HG02885 (cell line): ENCODE data around the gene XRCC5.

ENCODE experiments used
- ATAC-seq: cut with Tn5 transposase; IDR thresholded peaks from one replicate; pipeline ENCODE4 v1.9.1; 2021; ENCODE audit warnings: mild to moderate bottlenecking; ENCODE audit not compliant: unreplicated experiment, poor library complexity

Gene XRCC5

DNA sequence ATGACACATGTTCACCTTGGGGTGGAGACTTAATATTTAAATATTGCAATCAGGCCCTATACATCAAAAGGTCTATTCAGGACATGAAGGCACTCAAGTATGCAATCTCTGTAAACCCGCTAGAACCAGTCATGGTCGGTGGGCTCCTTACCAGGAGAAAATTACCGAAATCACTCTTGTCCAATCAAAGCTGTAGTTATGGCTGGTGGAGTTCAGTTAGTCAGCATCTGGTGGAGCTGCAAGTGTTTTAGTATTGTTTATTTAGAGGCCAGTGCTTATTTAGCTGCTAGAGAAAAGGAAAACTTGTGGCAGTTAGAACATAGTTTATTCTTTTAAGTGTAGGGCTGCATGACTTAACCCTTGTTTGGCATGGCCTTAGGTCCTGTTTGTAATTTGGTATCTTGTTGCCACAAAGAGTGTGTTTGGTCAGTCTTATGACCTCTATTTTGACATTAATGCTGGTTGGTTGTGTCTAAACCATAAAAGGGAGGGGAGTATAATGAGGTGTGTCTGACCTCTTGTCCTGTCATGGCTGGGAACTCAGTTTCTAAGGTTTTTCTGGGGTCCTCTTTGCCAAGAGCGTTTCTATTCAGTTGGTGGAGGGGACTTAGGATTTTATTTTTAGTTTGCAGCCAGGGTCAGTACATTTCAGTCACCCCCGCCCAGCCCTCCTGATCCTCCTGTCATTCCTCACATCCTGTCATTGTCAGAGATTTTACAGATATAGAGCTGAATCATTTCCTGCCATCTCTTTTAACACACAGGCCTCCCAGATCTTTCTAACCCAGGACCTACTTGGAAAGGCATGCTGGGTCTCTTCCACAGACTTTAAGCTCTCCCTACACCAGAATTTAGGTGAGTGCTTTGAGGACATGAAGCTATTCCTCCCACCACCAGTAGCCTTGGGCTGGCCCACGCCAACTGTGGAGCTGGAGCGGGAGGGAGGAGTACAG, 108.1 kb downstream of the XRCC5 start:
- no peak for ATAC-seq

DNA sequence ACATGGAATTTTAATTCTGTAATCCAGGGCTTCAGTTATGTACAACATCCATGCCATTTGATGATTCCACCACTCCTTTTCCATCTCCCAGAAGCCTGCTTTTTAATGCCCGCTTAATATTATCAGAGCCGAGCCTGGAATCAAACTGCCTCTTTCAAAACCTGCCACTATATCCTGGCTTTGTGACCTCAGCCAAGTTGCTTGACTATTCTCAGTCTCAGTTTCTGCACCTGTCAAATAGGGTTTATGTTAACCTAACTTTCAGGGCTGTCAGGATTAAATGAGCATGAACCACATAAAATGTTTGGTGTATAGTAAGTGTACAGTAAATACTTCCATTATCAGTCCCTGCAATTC, 108.7 kb downstream of the XRCC5 start:
- ATAC-seq, result peak; percentile 34

DNA sequence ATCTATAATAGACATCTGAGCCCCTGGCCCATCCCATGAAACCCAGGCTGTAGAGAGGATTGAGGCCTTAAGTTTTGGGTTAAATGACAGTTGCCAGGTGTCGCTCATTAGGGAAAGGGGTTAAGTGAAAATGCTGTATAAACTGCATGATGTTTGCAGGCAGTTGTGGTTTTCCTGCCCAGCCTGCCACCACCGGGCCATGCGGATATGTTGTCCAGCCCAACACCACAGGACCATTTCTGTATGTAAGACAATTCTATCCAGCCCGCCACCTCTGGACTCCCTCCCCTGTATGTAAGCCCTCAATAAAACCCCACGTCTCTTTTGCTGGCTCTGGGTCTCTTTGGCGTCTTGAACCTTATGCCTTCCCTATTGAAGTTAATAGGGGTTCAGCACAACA, 110.7 kb downstream of the XRCC5 start:
- ATAC-seq, result no peak

GRCh38 chr2:216220976-216221375, 111.8 kb downstream of the XRCC5 start:
- ATAC-seq, result no peak

DNA sequence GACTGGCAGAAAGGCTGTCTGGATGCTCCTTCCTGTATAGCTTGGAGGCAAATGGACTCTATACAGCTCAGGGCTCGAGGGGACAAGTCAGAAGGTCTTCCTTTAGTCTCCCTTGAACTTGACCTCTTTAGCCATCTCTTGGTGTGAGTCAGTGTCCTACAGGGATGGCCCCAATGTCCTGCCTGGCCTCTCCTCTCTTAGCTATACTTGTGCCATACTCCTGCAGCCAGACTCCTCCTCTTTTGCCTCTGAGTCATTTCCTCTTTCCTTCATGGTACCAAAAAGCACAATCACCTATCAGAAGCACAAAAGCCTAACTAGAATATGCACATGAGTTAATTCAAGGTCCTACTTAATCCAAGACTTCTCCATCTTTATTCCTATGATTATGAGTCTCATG, 112.7 kb downstream of the XRCC5 start:
- ATAC-seq, result no peak

DNA sequence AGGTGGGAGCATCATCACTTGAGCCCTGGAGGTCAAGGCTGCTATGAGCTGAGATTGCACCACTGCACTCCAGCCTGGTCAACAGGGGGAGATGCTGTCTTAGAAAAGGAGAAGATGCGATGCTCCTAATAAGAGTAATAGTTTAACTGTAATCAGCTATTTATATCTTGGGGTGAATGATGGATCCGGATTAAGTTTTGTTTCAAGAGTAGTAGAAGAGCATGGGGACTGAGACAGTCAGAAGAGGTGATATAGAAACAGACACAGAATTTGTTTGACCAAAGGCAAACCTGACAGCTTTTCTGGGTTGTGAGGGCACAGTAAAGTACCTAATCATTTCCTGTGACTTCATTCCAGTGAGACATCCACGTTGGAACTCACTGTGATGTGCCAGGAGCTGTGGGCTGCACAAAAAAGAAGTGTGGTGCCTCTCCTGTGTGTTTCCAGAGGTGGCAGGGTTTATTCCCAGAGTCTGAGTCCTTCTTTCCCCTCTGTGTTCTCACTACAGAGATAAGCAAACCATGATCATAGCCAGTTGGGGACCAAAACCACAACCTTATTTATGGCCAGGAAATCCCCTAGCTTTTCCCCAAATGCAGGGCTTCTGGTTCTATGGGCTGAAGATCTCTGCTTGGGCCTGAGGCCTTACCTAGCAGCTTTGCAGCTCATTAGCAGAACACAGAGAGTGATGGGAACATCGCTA, 113.7 kb downstream of the XRCC5 start:
- peak; percentile 63 for ATAC-seq

- ATAC-seq, result no peak
These were observed 115.2 kb downstream of the XRCC5 start for GRCh38 chr2:216224388-216224787.

DNA sequence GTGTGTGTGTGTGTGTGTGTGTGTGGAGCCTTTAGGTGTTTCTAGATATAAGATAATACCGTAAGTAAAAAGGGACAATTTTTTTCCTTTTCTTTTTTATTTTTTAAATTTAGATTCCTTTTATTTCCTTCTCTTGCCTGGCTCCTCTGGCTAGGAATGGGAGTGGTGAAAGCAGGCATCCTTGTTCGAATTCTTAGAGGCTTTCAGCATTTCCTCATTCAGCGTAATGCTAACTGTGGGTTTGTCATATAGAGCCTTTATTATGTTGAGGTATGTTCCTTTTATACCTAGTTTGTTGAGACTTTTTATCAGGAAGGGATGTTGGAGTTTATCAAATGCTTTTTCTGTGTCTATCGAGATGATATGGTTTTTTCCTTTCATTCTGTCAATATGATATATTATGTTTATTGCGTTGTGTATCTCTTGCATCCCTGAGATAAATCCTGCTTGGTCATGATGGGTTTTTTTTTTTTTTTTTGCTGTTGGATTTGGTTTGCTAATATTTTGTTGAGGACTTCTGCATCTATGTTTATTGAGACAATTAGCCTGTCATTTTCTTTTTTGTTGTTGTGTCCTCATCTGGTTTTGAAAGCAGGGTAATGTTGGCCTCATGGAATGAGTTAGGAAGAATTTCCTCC, 120.2 kb downstream of the XRCC5 start:
- ATAC-seq, result no peak

DNA sequence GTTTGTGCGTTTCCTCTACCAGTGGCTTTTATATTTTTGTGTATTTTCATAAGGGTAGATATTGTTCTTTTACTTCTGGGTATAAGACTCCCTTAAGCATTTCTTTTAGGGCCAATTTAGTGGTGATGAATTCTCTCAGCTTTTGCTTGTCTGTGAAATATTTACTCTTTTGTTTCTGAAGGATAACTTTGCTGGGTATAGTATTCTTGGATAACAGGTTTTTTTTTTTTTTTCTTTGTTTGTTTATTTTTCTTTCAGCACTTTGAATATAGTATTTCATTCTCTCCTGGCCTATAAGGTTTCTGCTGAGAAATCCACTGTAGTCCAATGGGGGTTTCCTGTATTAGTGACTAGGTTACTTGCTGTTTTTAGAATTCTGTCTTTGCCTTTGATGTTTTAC, 122.7 kb downstream of the XRCC5 start:
- ATAC-seq, result no peak

GRCh38 chr2:216232721-216233120, 123.6 kb downstream of the XRCC5 start:
- no peak for ATAC-seq

DNA sequence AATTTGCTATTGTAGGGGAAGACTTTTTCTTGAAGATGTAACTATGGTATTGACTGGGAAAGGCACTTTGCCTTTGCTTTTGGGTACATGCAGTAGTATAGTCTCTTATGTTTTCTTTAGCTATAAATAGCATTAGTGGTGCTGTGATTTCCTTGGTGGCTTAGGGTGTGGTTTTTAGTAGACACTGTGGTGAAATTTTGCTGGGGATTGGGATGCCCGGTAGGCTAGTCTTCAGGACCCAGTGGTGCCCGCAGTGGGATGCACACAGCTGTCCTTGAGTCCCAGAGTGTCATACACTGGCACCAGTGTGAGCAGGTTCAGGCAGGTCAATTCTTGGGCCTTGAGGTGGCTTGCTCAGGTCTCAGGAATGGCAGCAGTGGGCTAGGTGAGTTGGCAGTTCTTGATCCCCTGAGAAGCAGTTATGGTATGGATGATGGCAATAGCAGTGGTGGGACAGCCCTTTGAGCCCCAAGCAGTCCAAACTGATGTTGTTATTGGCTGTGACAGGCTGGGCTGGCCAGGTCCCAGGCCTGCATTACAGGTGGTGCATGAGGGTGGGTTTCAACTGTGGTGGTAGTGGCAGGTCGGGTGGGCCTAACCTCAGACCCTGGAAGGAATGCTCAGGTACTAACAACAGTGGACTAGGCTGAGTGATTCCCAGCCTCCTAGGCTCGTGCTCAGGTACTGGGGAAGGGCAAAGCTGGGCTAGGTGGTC, 124.3 kb downstream of the XRCC5 start:
- no peak for ATAC-seq

- ATAC-seq, result no peak
These were observed 125.0 kb downstream of the XRCC5 start for GRCh38 chr2:216234106-216234505.

DNA sequence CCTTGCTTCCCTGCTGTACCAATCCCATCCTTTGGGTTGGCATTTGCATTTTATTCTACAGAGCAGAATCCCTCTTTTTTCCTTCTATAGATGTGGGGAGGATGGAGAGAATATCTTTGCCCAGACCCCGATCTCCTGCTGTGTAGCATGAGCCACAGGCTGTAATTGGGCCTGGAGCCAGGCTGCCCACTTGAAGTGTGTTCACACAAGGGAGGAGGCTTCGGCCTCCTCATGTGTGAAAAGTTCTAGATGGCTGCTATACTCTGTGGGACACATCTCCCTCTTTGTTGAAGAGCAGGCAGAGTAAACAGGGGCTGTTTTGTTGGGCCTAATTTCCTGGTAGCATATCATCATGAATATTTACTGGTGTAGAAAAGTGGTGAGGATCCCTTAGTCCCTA, 126.3 kb downstream of the XRCC5 start:
- ATAC-seq, result no peak

DNA sequence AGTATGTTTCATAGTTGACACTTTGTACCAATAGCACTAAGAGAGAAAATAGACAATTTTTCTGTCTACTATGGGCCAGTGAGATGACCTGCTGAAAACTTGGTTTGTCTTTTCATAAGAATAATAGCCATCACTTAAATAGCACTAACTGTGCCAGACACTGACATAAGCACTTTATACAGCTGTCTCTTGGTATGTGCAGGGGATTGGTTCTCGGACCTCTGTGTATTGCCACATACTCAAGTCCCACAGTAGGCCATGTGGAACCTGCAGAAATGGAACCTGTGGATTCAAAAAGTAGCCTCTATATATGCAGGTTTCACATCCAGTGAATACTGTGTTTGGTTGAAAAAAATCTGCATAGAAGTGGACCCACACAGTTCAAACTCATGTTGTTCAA, 126.7 kb downstream of the XRCC5 start:
- ATAC-seq, result no peak

- no peak for ATAC-seq
These were observed 127.3 kb downstream of the XRCC5 start for GRCh38 chr2:216236486-216236885.

GRCh38 chr2:216242365-216242764, 133.2 kb downstream of the XRCC5 start:
- no peak for ATAC-seq

DNA sequence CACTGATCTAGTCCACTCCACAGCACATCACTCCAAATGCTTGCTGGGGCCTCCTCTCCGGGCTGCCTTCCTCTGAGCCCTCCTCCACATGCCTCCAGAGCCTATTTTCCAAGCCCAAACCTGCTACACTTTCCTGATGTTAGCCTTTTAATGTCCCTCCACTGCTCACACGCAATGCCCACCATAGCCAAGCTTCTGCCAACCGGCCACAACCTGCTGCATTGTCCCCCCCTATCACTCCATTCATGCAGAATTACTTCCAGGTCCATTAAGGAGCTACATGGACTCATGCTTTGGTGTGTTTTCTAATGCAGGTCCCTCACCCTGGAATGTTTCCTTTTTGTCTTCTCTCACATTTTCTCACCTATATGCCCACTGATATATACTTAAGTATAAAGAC, 133.9 kb downstream of the XRCC5 start:
- no peak for ATAC-seq

DNA sequence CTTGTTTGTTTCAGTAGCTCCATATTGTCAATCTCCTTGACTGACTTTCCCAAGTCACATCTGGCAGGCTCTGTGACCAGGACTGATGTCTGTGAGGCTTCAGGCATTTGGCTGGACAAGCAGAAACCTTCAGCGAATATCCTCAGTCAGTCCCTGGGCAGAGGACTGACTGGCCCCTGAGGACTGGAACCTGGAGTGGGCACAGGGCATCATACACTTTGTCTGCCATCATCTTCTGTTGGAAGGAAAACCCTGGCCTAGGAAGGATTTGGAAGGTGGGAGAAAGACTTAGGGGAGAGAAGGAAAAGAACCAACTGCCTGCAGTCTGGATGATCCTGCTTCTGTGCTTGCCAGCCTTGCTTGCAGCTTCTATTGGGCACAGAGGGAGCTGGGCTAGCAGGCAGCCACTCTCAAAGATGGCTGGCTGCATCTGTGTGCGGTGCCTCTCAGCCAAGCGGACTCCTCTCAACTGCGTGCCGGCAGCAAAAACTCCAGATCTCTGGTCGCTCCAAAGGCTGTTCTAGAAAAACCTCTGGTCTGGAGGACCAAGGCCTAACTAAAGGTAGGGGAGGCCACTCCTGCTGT, 136.3 kb downstream of the XRCC5 start:
- ATAC-seq, result no peak

GRCh38 chr2:216246766-216247165, 137.6 kb downstream of the XRCC5 start:
- no peak for ATAC-seq
